GM12878 (cell line): ENCODE data around the gene KIF5A. TPM values are rescaled to one million over a fixed set of nuclear protein-coding genes. Genes with fewer than 3 reads are reported as not detected.

ENCODE experiments used
- ATAC-seq: fragments of 200-7000 bp; cut with Tn5 transposase; 3 replicates; pipeline ENCODE4 v1.9.1; 2020; ENCODE audit warnings: mild to moderate bottlenecking, moderate library complexity
- BruUV-seq: library from RNA; stranded (reverse); fragments of 400-500 nt; replicated peaks from 2 replicates; lab custom pipeline; 2021; lab: Mats Ljungman, UMichigan
- CTCF ChIA-PET: fragments of 300-600 bp; sonication (Branson Sonifier 250); formaldehyde crosslinking; extraction: SDS; loops from one replicate; lab custom pipeline; 2021; ENCODE audit warnings: inconsistent platforms; lab: Yijun Ruan, JAX
- POLR2A ChIA-PET: fragments of 350-600 bp; formaldehyde crosslinking; extraction: SDS; loops from one replicate; lab custom pipeline; 2021; ENCODE audit warnings: inconsistent platforms; lab: Charles Lee
- RAD21 ChIA-PET: fragments of 300-600 bp; sonication (Branson Sonifier 250); formaldehyde crosslinking; loops from one replicate; lab custom pipeline; 2023; ENCODE audit warnings: antibody characterized with exemption; ENCODE audit not compliant: unreplicated experiment; lab: Charles Lee
- SMC1A ChIA-PET: fragments of 300-600 bp; sonication (Branson Sonifier 250); formaldehyde crosslinking; loops from one replicate; lab custom pipeline; 2023; ENCODE audit not compliant: unreplicated experiment, uncharacterized antibody; lab: Charles Lee
- DNase-seq: peaks from one replicate; pipeline ENCODE4 v3.0.0-alpha.2; 2011; ENCODE audit warnings: low read depth, low spot score
- FAIRE-seq: peaks from 3 replicates; lab custom pipeline; 2011; peaks lifted over from hg19 to GRCh38; lab: Jason Lieb, UNC
- H2AFZ ChIP-seq: 2 replicates; pipeline ENCODE4 v1.6.0; 2011; ENCODE audit warnings: low read depth, low read length, control low read depth; ENCODE audit not compliant: control insufficient read depth
- H3K27ac ChIP-seq: 2 replicates; pipeline ENCODE4 v1.5.1; 2011; ENCODE audit warnings: control low read depth; ENCODE audit not compliant: control insufficient read depth, insufficient read depth
- H3K27me3 ChIP-seq, 2 experiments: replicated peaks in 1 of 2; 2 replicates each; pipeline versions ENCODE4 v1.6.0 to v1.6.1; 2011; ENCODE audit warnings: low read length in 1 of 2; ENCODE audit not compliant: control insufficient read depth in 2 of 2, insufficient read depth in 2 of 2
- H3K36me3 ChIP-seq, 2 experiments: 2 replicates each; pipeline ENCODE4 v1.5.1; 2011; ENCODE audit warnings: low read length in 1 of 2; ENCODE audit not compliant: control insufficient read depth in 2 of 2, insufficient read depth in 2 of 2
- H3K4me1 ChIP-seq: 2 replicates; pipeline ENCODE4 v1.6.1; 2011; ENCODE audit warnings: mild to moderate bottlenecking, low read length, moderate library complexity, mixed read lengths; ENCODE audit not compliant: control insufficient read depth, insufficient read depth
- H3K4me2 ChIP-seq: 2 replicates; pipeline ENCODE4 v1.6.0; 2011; ENCODE audit warnings: control low read depth; ENCODE audit not compliant: control insufficient read depth, insufficient read depth
- H3K4me3 ChIP-seq: fragments of 200-600 bp; sonication (generic); 2 replicates; pipeline ENCODE4 v1.5.1; 2016
- H3K79me2 ChIP-seq: 2 replicates; pipeline ENCODE4 v1.6.0; 2011; ENCODE audit warnings: low read length; ENCODE audit not compliant: control insufficient read depth, insufficient read depth
- H3K9ac ChIP-seq: 2 replicates; pipeline ENCODE4 v1.8.0; 2011; ENCODE audit warnings: low read length, control low read depth, mixed read lengths; ENCODE audit not compliant: control insufficient read depth, insufficient read depth
- H3K9me3 ChIP-seq: replicated peaks from 3 replicates; pipeline ENCODE4 v1.5.1; 2011; ENCODE audit warnings: mild to moderate bottlenecking, low read length; ENCODE audit not compliant: control insufficient read depth, insufficient read depth
- H4K20me1 ChIP-seq: 2 replicates; pipeline ENCODE4 v1.6.0; 2011; ENCODE audit not compliant: control insufficient read depth, insufficient read depth
- BRCA1 ChIP-seq: IDR thresholded peaks from 2 replicates; pipeline ENCODE4 v1.6.1; 2011; ENCODE audit warnings: low read depth, low read length, improper control_type of control experiment
- CBX3 ChIP-seq: fragments of 200-600 bp; sonication (generic); IDR thresholded peaks from 2 replicates; pipeline ENCODE4 v1.6.1; 2016; ENCODE audit warnings: low read depth, borderline replicate concordance
- CREB1 ChIP-seq: IDR thresholded peaks from 2 replicates; pipeline ENCODE4 v1.6.1; 2012; ENCODE audit warnings: low read depth, mild to moderate bottlenecking, inconsistent platforms
- ESRRA ChIP-seq: IDR thresholded peaks from 2 replicates; pipeline ENCODE4 v1.6.1; 2012; ENCODE audit warnings: mild to moderate bottlenecking, low read length, improper control_type of control experiment
- HDAC2 ChIP-seq: fragments of 200-600 bp; sonication (generic); IDR thresholded peaks from 2 replicates; pipeline ENCODE4 v1.6.1; 2017
- HDAC6 ChIP-seq: fragments of 200-600 bp; sonication (generic); IDR thresholded peaks from one replicate; pipeline ENCODE4 v1.8.0; 2017; ENCODE audit warnings: antibody characterized with exemption; ENCODE audit not compliant: unreplicated experiment
- IKZF2 ChIP-seq, 2 experiments: fragments of 450-650 bp; IDR thresholded peaks; 2 replicates each; pipeline ENCODE4 v1.6.1; 2017; ENCODE audit warnings: mild to moderate bottlenecking in 2 of 2, moderate library complexity in 2 of 2
- NR2F1 ChIP-seq: fragments of 450-650 bp; conservative IDR thresholded peaks from 2 replicates; pipeline ENCODE4 v1.6.1; 2017; ENCODE audit warnings: mild to moderate bottlenecking
- NRF1 ChIP-seq: conservative IDR thresholded peaks from 2 replicates; pipeline ENCODE4 v1.6.1; 2011; ENCODE audit warnings: mild to moderate bottlenecking, low read depth, low read length, improper control_type of control experiment
- PAX8 ChIP-seq: fragments of 450-650 bp; IDR thresholded peaks from 2 replicates; pipeline ENCODE4 v1.6.1; 2017; ENCODE audit warnings: mild to moderate bottlenecking, moderate library complexity
- POU2F2 ChIP-seq: IDR thresholded peaks from 3 replicates; pipeline ENCODE4 v1.6.1; 2011; ENCODE audit warnings: low read depth, mild to moderate bottlenecking, low read length, borderline replicate concordance
- RAD51 ChIP-seq: fragments of 450-650 bp; IDR thresholded peaks from 2 replicates; pipeline ENCODE4 v1.6.1; 2016; ENCODE audit warnings: moderate library complexity, mild to moderate bottlenecking, inconsistent platforms
- RUNX3 ChIP-seq: IDR thresholded peaks from 2 replicates; pipeline ENCODE4 v1.6.1; 2012; ENCODE audit warnings: low read length, inconsistent platforms
- SP1 ChIP-seq: IDR thresholded peaks from one replicate; pipeline ENCODE4 v1.6.1; 2011; ENCODE audit warnings: low read depth, low read length
- SREBF1 ChIP-seq: IDR thresholded peaks from 2 replicates; pipeline ENCODE4 v1.6.1; 2012; ENCODE audit warnings: mild to moderate bottlenecking, low read length
- TCF12 ChIP-seq: IDR thresholded peaks from 2 replicates; pipeline ENCODE4 v1.6.1; 2011; ENCODE audit warnings: low read depth, mild to moderate bottlenecking, low read length
- ZNF384 ChIP-seq: IDR thresholded peaks from 2 replicates; pipeline ENCODE4 v1.6.1; 2012; ENCODE audit warnings: low read depth, mild to moderate bottlenecking, low read length, improper control_type of control experiment, borderline replicate concordance
- WGBS: methylation state at CpG from one replicate; pipeline ENCODE4 v1.1.6; 2016; ENCODE audit warnings: low lambda C conversion rate; ENCODE audit not compliant: insufficient replicate concordance, insufficient coverage; ENCODE audit errors: missing lambda C conversion rate; 5-methylcytosine and 5-hydroxymethylcytosine counted together
- in situ Hi-C: fragments of 300-500 bp; cut with MboI; formaldehyde crosslinking; loops from 9 replicates; pipeline ENCODE4 v1.14.3; 2018; ENCODE audit warnings: mixed read lengths
- intact Hi-C: fragments of 100-400 bp; cut with micrococcal nuclease; formaldehyde crosslinking; loops from one replicate; pipeline ENCODE4 v1.14.2; 2022; ENCODE audit not compliant: unreplicated experiment
- polyA plus RNA-seq, 11 experiments: library from polyadenylated mRNA; depleted of rRNA in 4 of 11; unstranded in 6 of 11; stranded (reverse) in 5 of 11; fragments of >200 nt; fragmentation: Nextera tagmentation in 4 of 11; fragmentation: Illumina TruSeq in 1 of 11; extraction: Ambion mirVana in 4 of 11; extraction: Trizol in 1 of 11; gene quantifications; 1 replicate in 1 of 11; 2 replicates in 10 of 11; pipeline versions ENCODE4 v1.2.1 to v1.2.3, GENCODE V29; 2011 to 2016; ENCODE audit warnings: inconsistent platforms in 2 of 11, missing spikeins in 2 of 11, low read depth in 1 of 11
- total RNA-seq, 4 experiments: library from RNA; depleted of rRNA in 3 of 4; stranded (reverse); fragments of >200 nt in 3 of 4; fragmentation: Illumina TruSeq in 1 of 4; extraction: Trizol in 1 of 4; gene quantifications; 2 replicates each; pipeline versions ENCODE4 v1.2.1 to v1.2.3, GENCODE V29; 2013 to 2021
- TF ChIP-seq, protein P1 (sequence below): fragments of 450-650 bp; conservative IDR thresholded peaks from 2 replicates; pipeline ENCODE4 v1.6.1; 2017; ENCODE audit warnings: mild to moderate bottlenecking, moderate library complexity
- TF ChIP-seq, protein P2 (sequence below): IDR thresholded peaks from 2 replicates; pipeline ENCODE4 v1.6.1; 2011; ENCODE audit warnings: borderline replicate concordance, low read depth, mild to moderate bottlenecking, moderate library complexity, mixed read lengths, low read length; ENCODE audit not compliant: insufficient read depth; ENCODE audit errors: extremely low read length

Gene KIF5A
- total and polyA plus RNA-seq, 10 of the 15 experiments (the other 5 are each of a cell fraction or from before 2014, with no cell fraction given): 0.35 to 2.9 (median 0.97) TPM

DNA sequence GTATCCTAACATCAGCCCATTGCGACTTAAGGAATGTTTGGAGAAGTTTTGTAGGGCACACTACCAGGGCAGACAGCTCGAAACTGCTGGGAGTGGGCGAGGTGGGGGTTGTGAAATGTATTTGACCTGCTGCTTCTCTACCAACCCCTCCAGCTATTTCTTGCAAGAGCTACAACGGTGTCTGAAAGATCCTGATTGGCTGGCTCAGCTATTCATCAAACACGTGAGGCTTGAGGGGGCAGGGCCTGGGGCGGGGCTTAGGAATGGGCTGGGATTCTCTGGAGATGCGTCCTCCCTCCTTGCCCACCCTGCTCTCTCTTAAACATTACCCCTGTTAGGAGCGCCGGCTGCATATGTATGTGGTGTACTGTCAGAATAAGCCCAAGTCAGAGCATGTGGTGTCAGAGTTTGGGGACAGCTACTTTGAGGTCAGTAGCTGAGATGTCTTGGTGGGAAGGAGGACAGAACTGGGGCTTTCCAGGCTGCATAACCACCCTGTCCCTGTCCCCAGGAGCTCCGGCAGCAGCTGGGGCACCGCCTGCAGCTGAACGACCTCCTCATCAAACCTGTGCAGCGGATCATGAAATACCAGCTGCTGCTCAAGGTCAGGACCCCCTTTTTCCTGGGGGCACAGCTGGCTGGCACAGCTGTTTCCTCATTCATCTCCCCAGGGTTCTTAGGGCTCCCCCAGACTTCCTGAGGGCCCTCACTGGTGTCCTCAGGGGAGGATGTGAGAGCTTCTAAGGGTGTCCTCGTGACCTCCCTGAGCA, 64.5 kb downstream of the KIF5A start:
- no peaks in the 10 kb centered on the region for H4K20me1 ChIP-seq
- no TSS peak for BruUV-seq
- H3K9me3 ChIP-seq: no peaks in the 10 kb centered on the region
- ChIA-PET RAD21 (interaction anchor here (0.6 to 2.3 kb wide), 11 partner anchors 8 to 184 kb away, joined by 3 to 16 read pairs (median 3); partner anchors contain the start of genes GLI1 and PIP4K2C), CTCF (interaction anchor here (0.6 to 5.1 kb wide), 21 partner anchors 9 to 400 kb away, joined by 3 to 49 read pairs (median 4); partner anchors contain the start of gene GLI1), POLR2A (interaction anchor here (0.8 to 2.9 kb wide), 9 partner anchors 10 to 158 kb away, joined by 3 to 13 read pairs (median 3); partner anchors contain the start of genes DTX3 and EEF1AKMT3), SMC1A (interaction anchor here (1.1 to 1.6 kb wide), 9 partner anchors 8 to 156 kb away, joined by 3 to 15 read pairs (median 5); partner anchors contain the start of gene PIP4K2C)
- H3K4me1 ChIP-seq: peaks cover 10% of the 10 kb centered on the region
- H3K4me2 ChIP-seq: peak overlapping the region; percentile 46
- no peak overlapping the region; the same call in 1 of the 2 replicates for H3K27ac ChIP-seq
- H2AFZ ChIP-seq: peak overlapping the region; percentile 76
- no peak overlapping the region for H3K9ac ChIP-seq
- peak; percentile 77 for FAIRE-seq
- WGBS: 14% methylated on average over 14 of the region's 14 CpGs
- intact Hi-C loops: no loop called here
- DNase-seq: peak; percentile 33
- no peaks in the 10 kb centered on the region for H3K36me3 ChIP-seq
- no peaks in the 10 kb centered on the region for H3K79me2 ChIP-seq
- peak; percentile 76 for ATAC-seq
- peaks cover under 1 to 4% of the 10 kb centered on the region in 2 experiments; a peak in 2 of 4 replicates for H3K27me3 ChIP-seq
- H3K4me3 ChIP-seq: no peak overlapping the region
- in situ Hi-C loops: no loop called here
- TF ChIP-seq BRCA1: no peak
- TF ChIP-seq PAX8: no peak
- no peak for TF ChIP-seq ESRRA
- no peak for TF ChIP-seq ZNF384
- peak; percentile 33 for TF ChIP-seq SP1
- TF ChIP-seq NR2F1: 0 out of 2 replicates have a peak, but pooled peaks have one; percentile 60
- no peak for TF ChIP-seq NRF1
- 0 out of 2 replicates have a peak, but pooled peaks have one; percentile 26 for TF ChIP-seq RUNX3
- 0 out of 3 replicates have a peak, but pooled peaks have one; percentile 25 for TF ChIP-seq POU2F2
- peak; percentile 61; the same call in 1 of the 2 replicates for TF ChIP-seq CREB1
- TF ChIP-seq RAD51: peak; percentile 83; the same call in 1 of the 2 replicates
- TF ChIP-seq, protein P1, sequence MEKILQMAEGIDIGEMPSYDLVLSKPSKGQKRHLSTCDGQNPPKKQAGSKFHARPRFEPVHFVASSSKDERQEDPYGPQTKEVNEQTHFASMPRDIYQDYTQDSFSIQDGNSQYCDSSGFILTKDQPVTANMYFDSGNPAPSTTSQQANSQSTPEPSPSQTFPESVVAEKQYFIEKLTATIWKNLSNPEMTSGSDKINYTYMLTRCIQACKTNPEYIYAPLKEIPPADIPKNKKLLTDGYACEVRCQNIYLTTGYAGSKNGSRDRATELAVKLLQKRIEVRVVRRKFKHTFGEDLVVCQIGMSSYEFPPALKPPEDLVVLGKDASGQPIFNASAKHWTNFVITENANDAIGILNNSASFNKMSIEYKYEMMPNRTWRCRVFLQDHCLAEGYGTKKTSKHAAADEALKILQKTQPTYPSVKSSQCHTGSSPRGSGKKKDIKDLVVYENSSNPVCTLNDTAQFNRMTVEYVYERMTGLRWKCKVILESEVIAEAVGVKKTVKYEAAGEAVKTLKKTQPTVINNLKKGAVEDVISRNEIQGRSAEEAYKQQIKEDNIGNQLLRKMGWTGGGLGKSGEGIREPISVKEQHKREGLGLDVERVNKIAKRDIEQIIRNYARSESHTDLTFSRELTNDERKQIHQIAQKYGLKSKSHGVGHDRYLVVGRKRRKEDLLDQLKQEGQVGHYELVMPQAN: no peak
- no peak for TF ChIP-seq HDAC2
- TF ChIP-seq, protein P2, sequence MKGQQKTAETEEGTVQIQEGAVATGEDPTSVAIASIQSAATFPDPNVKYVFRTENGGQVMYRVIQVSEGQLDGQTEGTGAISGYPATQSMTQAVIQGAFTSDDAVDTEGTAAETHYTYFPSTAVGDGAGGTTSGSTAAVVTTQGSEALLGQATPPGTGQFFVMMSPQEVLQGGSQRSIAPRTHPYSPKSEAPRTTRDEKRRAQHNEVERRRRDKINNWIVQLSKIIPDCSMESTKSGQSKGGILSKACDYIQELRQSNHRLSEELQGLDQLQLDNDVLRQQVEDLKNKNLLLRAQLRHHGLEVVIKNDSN: peak; percentile 78
- no peak for TF ChIP-seq SREBF1
- peak; percentile 83 for TF ChIP-seq TCF12
- no peak for TF ChIP-seq CBX3
- TF ChIP-seq IKZF2 (IDR thresholded peaks at IDR 0.05): 0 out of 4 replicates have a peak, but pooled peaks of 1 of the 2 experiments have one; percentile 26
- TF ChIP-seq HDAC6: no peak
